Gastrocnemius medialis (tissue), 4 donors: ENCODE data around the gene KATNAL1.

ENCODE experiments used
- CTCF ChIP-seq, 5 experiments: fragments of 450-650 bp in 3 of 5; fragments of 200-600 bp in 2 of 5; sonication (generic) in 2 of 5; IDR thresholded peaks in 4 of 5; conservative IDR thresholded peaks in 1 of 5; 1 replicate in 4 of 5; 2 replicates in 1 of 5; pipeline ENCODE4 v1.5.1; 2016 to 2019; ENCODE audit warnings: antibody characterized with exemption in 5 of 5, mild to moderate bottlenecking in 3 of 5, moderate library complexity in 3 of 5
- POLR2A ChIP-seq, 2 donors: fragments of 450-650 bp; IDR thresholded peaks; one replicate each; pipeline ENCODE4 v1.6.1; 2017; ENCODE audit warnings: antibody characterized with exemption in 2 of 2, mild to moderate bottlenecking in 2 of 2, moderate library complexity in 2 of 2

GRCh38 chr13:30314069-30314468, 6.7 kb upstream of the KATNAL1 start:
- no peak for TF ChIP-seq CTCF (IDR thresholded peaks at IDR 0.05 in 4 of 5, conservative IDR thresholded peaks at IDR 0.05 in 1 of 5)
- no peak for TF ChIP-seq POLR2A (IDR thresholded peaks at IDR 0.05)
